Small intestine (tissue), 7 donors: ENCODE results near the gene CNOT6. TPM values are rescaled to one million over a fixed set of nuclear protein-coding genes. Genes with fewer than 3 reads are reported as not detected.

Source experiments
- DNase-seq, 2 donors: peaks; one replicate each; pipeline versions ENCODE4 v3.0.0 to v3.0.0-alpha.2; 2013
- FAIRE-seq: peaks from 2 replicates; lab custom pipeline; 2012; peaks lifted over from hg19 to GRCh38; lab: Jason Lieb, UNC
- H3K27ac ChIP-seq, 3 donors: one replicate each; pipeline ENCODE4 v1.5.1; 2013; ENCODE audit warnings: low read length in 2 of 3, mild to moderate bottlenecking in 2 of 3, control low read depth in 1 of 3, inconsistent platforms in 1 of 3, low read depth in 1 of 3, moderate library complexity in 1 of 3
- H3K27me3 ChIP-seq, 3 donors: one replicate each; pipeline ENCODE4 v1.6.1; 2013; ENCODE audit warnings: low read length in 3 of 3, inconsistent platforms in 1 of 3; ENCODE audit not compliant: control insufficient read depth in 3 of 3, insufficient read depth in 3 of 3
- H3K36me3 ChIP-seq, 3 donors: one replicate each; pipeline ENCODE4 v1.6.1; 2013; ENCODE audit warnings: low read length in 3 of 3, inconsistent platforms in 1 of 3, low read depth in 1 of 3, mild to moderate bottlenecking in 1 of 3, moderate library complexity in 1 of 3; ENCODE audit not compliant: control insufficient read depth in 3 of 3, insufficient read depth in 2 of 3
- H3K4me1 ChIP-seq, 3 donors: one replicate each; pipeline ENCODE4 v1.6.1; 2013; ENCODE audit warnings: low read length in 2 of 3, inconsistent platforms in 1 of 3, low read depth in 1 of 3, mild to moderate bottlenecking in 1 of 3, moderate library complexity in 1 of 3; ENCODE audit not compliant: control insufficient read depth in 3 of 3, insufficient read depth in 2 of 3
- H3K4me3 ChIP-seq, 3 donors: one replicate each; pipeline ENCODE4 v1.5.1; 2013; ENCODE audit warnings: low read length in 3 of 3, control low read depth in 1 of 3, inconsistent platforms in 1 of 3, low read depth in 1 of 3, mild to moderate bottlenecking in 1 of 3, moderate library complexity in 1 of 3
- H3K9me3 ChIP-seq, 2 donors: one replicate each; pipeline ENCODE4 v1.6.1; 2013; ENCODE audit warnings: low read depth in 1 of 2, low read length in 1 of 2; ENCODE audit not compliant: control insufficient read depth in 2 of 2, insufficient read depth in 1 of 2
- WGBS, 3 donors: extraction: QIAGEN DNeasy Blood & Tissue Kit; methylation state at CpG; one replicate each; pipeline ENCODE4 v1.1.7; 2013; 5-methylcytosine and 5-hydroxymethylcytosine counted together
- polyA plus RNA-seq, 4 donors: library from polyadenylated mRNA; stranded (reverse) in 3 of 4; unstranded in 1 of 4; fragments of 200-250 nt in 3 of 4; fragments of 120-200 nt in 1 of 4; gene quantifications; one replicate each; pipeline versions ENCODE4 v1.2.1 to v1.2.3, GENCODE V29; 2013
- donor health status: healthy with polysubstance abuse.
- donor health status: control.
- donor health status: control.
- donor health status: Bipolar disorder and iron deficiency.
- donor health status: healthy.

CNOT6 gene
- polyA plus RNA-seq, 4 donors, result 9.5 to 30.7 (median 14.5) TPM

DNA sequence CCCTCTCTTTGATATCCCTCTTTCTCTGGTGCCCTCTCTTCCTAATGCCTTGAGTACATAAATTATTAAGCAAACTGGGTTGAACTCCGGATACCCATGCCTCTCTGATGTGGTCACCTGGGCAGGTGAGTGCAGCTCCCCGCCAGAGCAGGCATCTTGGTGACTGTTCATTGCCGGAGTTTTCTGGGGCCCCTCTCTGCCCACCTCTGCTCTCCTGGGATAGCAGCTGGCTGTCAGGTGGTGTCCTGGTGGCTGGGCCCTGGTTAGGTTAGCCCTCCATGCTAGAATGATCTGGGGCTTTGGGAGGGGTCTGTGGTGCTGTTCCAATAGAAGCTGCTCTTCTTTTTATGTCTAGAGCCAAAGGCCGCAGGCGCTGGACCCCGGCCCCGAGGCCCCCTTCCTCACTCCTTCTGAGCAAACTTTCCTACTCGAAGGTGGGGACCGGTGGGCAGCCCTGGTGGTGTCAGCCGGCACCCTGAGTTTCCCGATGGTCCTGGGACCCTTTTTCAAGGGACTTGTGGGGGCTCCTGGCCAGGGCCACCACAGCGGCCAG lies 102.0 kb downstream of the CNOT6 start:
- Histone ChIP-seq H3K27ac (no peak overlapping the region), H3K27me3 (peaks cover 2 to 20% (median 4%) of the 10 kb centered on the region in 3 donors), H3K4me3 (no peak overlapping the region), H3K9me3 (no peaks in the 10 kb centered on the region), H3K36me3 (no peaks in the 10 kb centered on the region), H3K4me1 (no peaks in the 10 kb centered on the region)
- WGBS, 3 donors, result 82 to 90% (median 82%) methylated on average over 9 to 12 of the region's 12 CpGs
- DNase-seq (no peak), FAIRE-seq (no peak)

DNA sequence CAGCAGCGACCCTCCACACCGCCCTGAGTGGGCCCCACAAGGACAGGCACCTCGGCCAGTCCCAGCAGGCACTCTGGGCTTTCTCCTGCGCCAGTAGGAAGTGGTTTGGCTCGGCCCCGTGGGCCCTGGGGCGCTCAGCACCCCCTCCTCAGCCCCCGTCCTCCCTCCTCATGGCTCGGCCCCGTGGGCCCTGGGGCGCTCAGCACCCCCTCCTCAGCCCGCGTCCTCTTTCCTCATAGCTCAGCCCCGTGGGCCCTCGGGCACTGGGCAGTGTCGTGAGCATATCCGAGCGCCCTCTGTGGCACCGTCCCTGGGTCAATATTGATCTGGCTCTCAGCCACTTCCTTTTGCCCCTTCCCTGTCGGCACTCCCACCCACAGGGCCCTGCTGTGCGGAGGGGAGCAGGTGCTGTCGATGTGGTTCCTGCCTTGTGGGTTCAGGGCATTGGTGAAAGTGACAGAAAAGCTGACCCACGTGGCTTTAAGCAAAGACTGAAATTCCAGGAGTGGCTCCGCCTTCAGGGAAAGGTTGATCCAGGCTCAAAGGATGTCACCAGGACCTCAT lies 102.6 kb downstream of the CNOT6 start:
- Histone ChIP-seq H3K36me3 (no peaks in the 10 kb centered on the region), H3K9me3 (no peaks in the 10 kb centered on the region), H3K27ac (no peak overlapping the region), H3K4me3 (no peak overlapping the region), H3K4me1 (no peaks in the 10 kb centered on the region), H3K27me3 (peaks cover 0 to 17% (median 2%) of the 10 kb centered on the region in 3 donors)
- 51 to 72% (median 54%) methylated on average over 21 to 24 of the region's 24 CpGs for WGBS, 3 donors
- DNase-seq (no peak), FAIRE-seq (no peak)

DNA sequence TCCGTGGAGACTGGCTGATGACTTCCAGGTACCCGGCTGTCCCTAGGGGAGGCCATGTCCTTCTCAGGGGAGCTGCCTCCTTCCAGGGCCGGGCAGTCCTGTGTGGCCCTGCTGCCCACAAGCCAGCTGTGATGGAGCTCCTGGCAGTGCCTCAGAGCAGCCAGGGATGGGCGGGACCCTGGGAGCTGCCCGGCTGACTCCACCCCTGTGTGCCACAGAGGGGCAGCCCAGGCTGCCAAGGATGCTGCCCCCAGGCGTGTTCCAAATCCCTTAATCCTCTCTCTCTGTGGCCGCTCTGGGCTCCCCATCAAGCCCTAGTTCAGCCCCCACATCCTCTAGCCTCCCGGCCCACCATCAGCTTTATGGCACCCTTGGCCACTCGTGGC lies 104.1 kb downstream of the CNOT6 start:
- no peaks in the 10 kb centered on the region for H3K9me3 ChIP-seq
- no peak overlapping the region for H3K4me3 ChIP-seq
- no peak for FAIRE-seq
- H3K4me1 ChIP-seq, result no peaks in the 10 kb centered on the region
- peaks cover 0 to 2% (median 0%) of the 10 kb centered on the region in 3 donors for H3K27me3 ChIP-seq
- H3K27ac ChIP-seq, result no peak overlapping the region
- DNase-seq, result no peak
- 77 to 85% (median 82%) methylated on average over 8 to 9 of the region's 9 CpGs for WGBS, 3 donors
- no peaks in the 10 kb centered on the region for H3K36me3 ChIP-seq

GRCh38 chr5:180598797-180599589 lies 104.8 kb downstream of the CNOT6 start:
- 86 to 88% (median 87%) methylated on average over 14 to 16 of the region's 16 CpGs for WGBS, 3 donors
- H3K36me3 ChIP-seq, result no peaks in the 10 kb centered on the region

DNA sequence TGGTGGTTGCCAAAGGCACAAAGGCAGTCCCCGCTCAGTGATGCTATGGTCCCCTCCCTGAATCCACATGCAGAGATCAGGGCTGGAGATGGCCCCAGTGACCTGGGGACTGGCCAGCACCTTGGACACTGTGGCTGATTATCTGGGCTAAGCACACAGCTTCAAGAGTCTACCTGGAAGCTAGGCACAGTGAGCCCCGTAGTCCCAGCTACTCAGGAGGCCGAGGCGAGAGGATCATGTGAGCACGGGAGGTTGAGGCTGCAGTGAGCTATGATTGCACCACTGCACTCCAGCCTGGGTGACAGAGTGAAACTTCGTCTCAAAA lies 105.4 kb downstream of the CNOT6 start:
- 87 to 91% (median 90%) methylated on average over 6 of the region's 6 CpGs for WGBS, 3 donors
- DNase-seq (no peak), FAIRE-seq (no peak)

More at GRCh38 chr5:180598797-180599589, 104.8 kb downstream of the CNOT6 start:
- DNase-seq (no peak), FAIRE-seq (no peak)
- Histone ChIP-seq H3K4me3 (no peak overlapping the region), H3K27me3 (no peaks in the 10 kb centered on the region), H3K4me1 (no peaks in the 10 kb centered on the region), H3K27ac (no peak overlapping the region), H3K9me3 (no peaks in the 10 kb centered on the region)

DNA sequence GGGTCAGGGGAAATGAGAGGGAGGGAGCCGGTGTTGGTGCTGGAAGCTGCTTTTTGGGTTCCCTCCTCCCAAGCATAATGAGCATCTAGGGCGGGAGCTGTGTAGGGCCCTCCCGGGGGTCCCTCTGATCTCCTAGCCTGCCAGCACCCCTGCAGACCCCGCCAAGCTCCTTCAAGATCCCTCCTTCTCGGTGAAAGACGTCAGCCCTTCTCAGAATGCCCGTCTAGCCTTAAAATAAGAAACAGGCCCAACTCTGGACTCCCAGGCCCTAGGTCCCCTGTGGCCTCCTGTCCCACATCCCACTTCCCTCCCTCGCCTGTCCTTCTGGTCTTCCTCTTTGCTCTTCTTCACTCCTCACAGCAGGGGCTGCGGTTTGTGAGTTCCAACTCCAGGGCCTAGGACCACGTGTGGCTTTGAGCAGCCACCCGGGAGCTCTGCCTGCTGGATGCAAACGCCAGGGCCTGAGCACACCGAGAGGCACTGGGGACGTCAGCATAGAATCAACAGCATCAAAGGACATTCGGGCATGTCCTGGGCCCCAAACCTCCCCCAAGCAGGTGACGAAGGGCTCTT lies 105.9 kb downstream of the CNOT6 start:
- FAIRE-seq, result no peak
- H3K27me3 ChIP-seq, result no peaks in the 10 kb centered on the region
- 73 to 78% (median 77%) methylated on average over 16 of the region's 16 CpGs for WGBS, 3 donors
- no peak for DNase-seq
- no peak overlapping the region for H3K4me3 ChIP-seq
- H3K4me1 ChIP-seq, result no peaks in the 10 kb centered on the region
- no peaks in the 10 kb centered on the region for H3K36me3 ChIP-seq
- H3K9me3 ChIP-seq, result no peaks in the 10 kb centered on the region
- H3K27ac ChIP-seq, result no peak overlapping the region

More for the DNA sequence above, 105.4 kb downstream of the CNOT6 start:
- Histone ChIP-seq H3K27me3 (no peaks in the 10 kb centered on the region), H3K36me3 (no peaks in the 10 kb centered on the region), H3K4me3 (no peak overlapping the region), H3K4me1 (no peaks in the 10 kb centered on the region), H3K27ac (no peak overlapping the region), H3K9me3 (no peaks in the 10 kb centered on the region)

GRCh38 chr5:180600554-180601041 lies 106.4 kb downstream of the CNOT6 start:
- Histone ChIP-seq H3K27ac (no peak overlapping the region), H3K36me3 (no peaks in the 10 kb centered on the region), H3K27me3 (no peaks in the 10 kb centered on the region), H3K9me3 (no peaks in the 10 kb centered on the region), H3K4me3 (no peak overlapping the region), H3K4me1 (no peaks in the 10 kb centered on the region)
- DNase-seq (no peak), FAIRE-seq (no peak)
- 83 to 86% (median 84%) methylated on average over 12 of the region's 12 CpGs for WGBS, 3 donors

GRCh38 chr5:180601591-180602480 lies 107.7 kb downstream of the CNOT6 start:
- FAIRE-seq (no peak), DNase-seq (no peak)
- Histone ChIP-seq H3K4me1 (no peaks in the 10 kb centered on the region), H3K4me3 (no peak overlapping the region), H3K27ac (no peak overlapping the region), H3K36me3 (no peaks in the 10 kb centered on the region), H3K27me3 (no peaks in the 10 kb centered on the region), H3K9me3 (no peaks in the 10 kb centered on the region)
- WGBS, 3 donors, result 79 to 83% (median 82%) methylated on average over 36 of the region's 36 CpGs
